Ovary (tissue), 3 donors: ENCODE measurements around the gene MMEL1.
"Not testable (repeated sequence)": the region's sequence is repeated elsewhere in the genome, so short reads cannot be mapped to it uniquely, and the experiment has no call there.

Experiments used
- EP300 ChIP-seq: sonication (generic); formaldehyde crosslinking; IDR thresholded peaks from one replicate; pipeline ENCODE4 v1.6.1; 2017; ENCODE audit warnings: antibody characterized with exemption
- POLR2A ChIP-seq: fragments of 450-650 bp; IDR thresholded peaks from one replicate; pipeline ENCODE4 v1.6.1; 2017; ENCODE audit warnings: antibody characterized with exemption, mild to moderate bottlenecking, moderate library complexity
- TF ChIP-seq, protein P1 (sequence below), 3 donors: fragments of 450-650 bp in 2 of 3; fragments of 200-600 bp in 1 of 3; IDR thresholded peaks; one replicate each; pipeline versions ENCODE4 v1.5.1 to v1.8.0; 2016 to 2022; ENCODE audit warnings: antibody characterized with exemption in 3 of 3, mild to moderate bottlenecking in 1 of 3
- donor health status: DM: no; HTN: no; CAD: no.

DNA sequence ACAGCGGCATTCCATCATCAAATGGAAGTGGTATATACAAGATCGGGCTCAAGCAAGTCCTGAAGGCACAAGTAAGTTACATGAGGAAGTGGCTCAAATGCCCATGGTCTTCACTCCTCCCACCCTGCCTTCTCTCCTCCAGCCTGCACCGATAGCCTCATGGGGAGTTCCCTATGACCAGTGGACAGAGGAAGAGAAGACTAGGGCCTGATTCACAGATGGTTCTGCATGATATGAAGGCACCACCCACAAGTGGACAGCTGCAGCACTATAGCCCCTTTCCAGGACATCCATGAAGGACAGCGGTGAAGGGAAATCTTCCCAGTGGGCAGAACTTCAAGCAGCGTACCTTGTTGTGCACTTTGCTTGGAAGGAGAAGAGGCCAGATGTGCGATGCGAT lies 7.1 kb downstream of the MMEL1 start:
- not testable (repeated sequence) for TF ChIP-seq EP300, POLR2A
- TF ChIP-seq, protein P1, sequence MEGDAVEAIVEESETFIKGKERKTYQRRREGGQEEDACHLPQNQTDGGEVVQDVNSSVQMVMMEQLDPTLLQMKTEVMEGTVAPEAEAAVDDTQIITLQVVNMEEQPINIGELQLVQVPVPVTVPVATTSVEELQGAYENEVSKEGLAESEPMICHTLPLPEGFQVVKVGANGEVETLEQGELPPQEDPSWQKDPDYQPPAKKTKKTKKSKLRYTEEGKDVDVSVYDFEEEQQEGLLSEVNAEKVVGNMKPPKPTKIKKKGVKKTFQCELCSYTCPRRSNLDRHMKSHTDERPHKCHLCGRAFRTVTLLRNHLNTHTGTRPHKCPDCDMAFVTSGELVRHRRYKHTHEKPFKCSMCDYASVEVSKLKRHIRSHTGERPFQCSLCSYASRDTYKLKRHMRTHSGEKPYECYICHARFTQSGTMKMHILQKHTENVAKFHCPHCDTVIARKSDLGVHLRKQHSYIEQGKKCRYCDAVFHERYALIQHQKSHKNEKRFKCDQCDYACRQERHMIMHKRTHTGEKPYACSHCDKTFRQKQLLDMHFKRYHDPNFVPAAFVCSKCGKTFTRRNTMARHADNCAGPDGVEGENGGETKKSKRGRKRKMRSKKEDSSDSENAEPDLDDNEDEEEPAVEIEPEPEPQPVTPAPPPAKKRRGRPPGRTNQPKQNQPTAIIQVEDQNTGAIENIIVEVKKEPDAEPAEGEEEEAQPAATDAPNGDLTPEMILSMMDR (IDR thresholded peaks at IDR 0.05) = not testable (repeated sequence)
